GM12875 (cell line): ENCODE data around the gene NHS.

Experiments
- H3K4me3 ChIP-seq: one replicate; pipeline ENCODE4 v1.5.1; 2011; ENCODE audit warnings: low read depth, low read length, control low read depth
- CTCF ChIP-seq: IDR thresholded peaks from 2 replicates; pipeline ENCODE4 v1.5.1; 2011; ENCODE audit warnings: low read depth, mild to moderate bottlenecking, control low read depth, inconsistent platforms, low read length, moderate library complexity, borderline replicate concordance; ENCODE audit not compliant: insufficient read depth

The NHS gene

GRCh38 chrX:17759990-17760389 lies 385.0 kb downstream of the NHS start:
- no peak overlapping the region for H3K4me3 ChIP-seq
- TF ChIP-seq CTCF: no peak

- no peak for TF ChIP-seq CTCF
- H3K4me3 ChIP-seq: no peak overlapping the region
Observed at GRCh38 chrX:17767734-17768133, 392.7 kb downstream of the NHS start.

GRCh38 chrX:17768997-17769396 lies 394.0 kb downstream of the NHS start:
- H3K4me3 ChIP-seq: no peak overlapping the region
- TF ChIP-seq CTCF: no peak

- no peak overlapping the region for H3K4me3 ChIP-seq
- no peak for TF ChIP-seq CTCF
Observed at GRCh38 chrX:17769701-17770269, 394.8 kb downstream of the NHS start.

GRCh38 chrX:17773221-17773876 lies 398.3 kb downstream of the NHS start:
- no peak overlapping the region for H3K4me3 ChIP-seq
- no peak for TF ChIP-seq CTCF

GRCh38 chrX:17774053-17774452 lies 399.1 kb downstream of the NHS start:
- no peak overlapping the region for H3K4me3 ChIP-seq
- no peak for TF ChIP-seq CTCF

- no peak overlapping the region for H3K4me3 ChIP-seq
- no peak for TF ChIP-seq CTCF
Observed at GRCh38 chrX:17778997-17779396, 404.0 kb downstream of the NHS start.
